Measurements from ENCODE around the gene JADE2. TPM values are rescaled to one million over a fixed set of nuclear protein-coding genes. Genes with fewer than 3 reads are reported as not detected.

The JADE2 gene
- total RNA-seq, 1 donor from 2014 or later: 16.8 TPM

GRCh38 chr5:134568337-134568700 lies 42.8 kb downstream of the JADE2 start:
- no peak overlapping the region for H3K27ac Mint-ChIP-seq (ENCODE audit: unreplicated experiment)
- peaks cover 20% of the 10 kb centered on the region for H3K36me3 Mint-ChIP-seq (ENCODE audit: low read depth)
- DNase-seq (ENCODE audit: low spot score): no peak
- H3K9me3 Mint-ChIP-seq (ENCODE audit: low read depth): no peaks in the 10 kb centered on the region
- no peaks in the 10 kb centered on the region for H3K27me3 Mint-ChIP-seq (ENCODE audit: low read depth)
- no peak overlapping the region for H3K4me3 Mint-ChIP-seq (ENCODE audit: unreplicated experiment)
- peaks cover 16% of the 10 kb centered on the region for H3K4me1 Mint-ChIP-seq (ENCODE audit: low read depth)
- no peak for TF ChIP-seq CTCF (IDR thresholded peaks at IDR 0.05)

- Mint-ChIP-seq H3K36me3 (ENCODE audit: low read depth) (peaks cover 17% of the 10 kb centered on the region), H3K9me3 (ENCODE audit: low read depth) (no peaks in the 10 kb centered on the region), H3K4me3 (ENCODE audit: unreplicated experiment) (no peak overlapping the region), H3K27me3 (ENCODE audit: low read depth) (no peaks in the 10 kb centered on the region), H3K4me1 (ENCODE audit: low read depth) (peaks cover 16% of the 10 kb centered on the region), H3K27ac (ENCODE audit: unreplicated experiment) (no peak overlapping the region)
- DNase-seq (ENCODE audit: low spot score): no peak
- TF ChIP-seq CTCF (IDR thresholded peaks at IDR 0.05): no peak
Observed at GRCh38 chr5:134568761-134569695, 43.6 kb downstream of the JADE2 start.

GRCh38 chr5:134569758-134570364 lies 44.4 kb downstream of the JADE2 start:
- H3K4me3 Mint-ChIP-seq (ENCODE audit: unreplicated experiment): no peak overlapping the region
- no peak for DNase-seq (ENCODE audit: low spot score)
- no peak for TF ChIP-seq CTCF (IDR thresholded peaks at IDR 0.05)
- H3K27me3 Mint-ChIP-seq (ENCODE audit: low read depth): no peaks in the 10 kb centered on the region
- H3K4me1 Mint-ChIP-seq (ENCODE audit: low read depth): peaks cover 16% of the 10 kb centered on the region
- H3K27ac Mint-ChIP-seq (ENCODE audit: unreplicated experiment): no peak overlapping the region
- H3K9me3 Mint-ChIP-seq (ENCODE audit: low read depth): no peaks in the 10 kb centered on the region
- peaks cover 15% of the 10 kb centered on the region for H3K36me3 Mint-ChIP-seq (ENCODE audit: low read depth)

GRCh38 chr5:134570365-134570758 lies 44.9 kb downstream of the JADE2 start:
- no peak for TF ChIP-seq CTCF (IDR thresholded peaks at IDR 0.05)
- peaks cover 16% of the 10 kb centered on the region for H3K4me1 Mint-ChIP-seq (ENCODE audit: low read depth)
- no peak overlapping the region for H3K4me3 Mint-ChIP-seq (ENCODE audit: unreplicated experiment)
- no peak for DNase-seq (ENCODE audit: low spot score)
- peaks cover 18% of the 10 kb centered on the region for H3K36me3 Mint-ChIP-seq (ENCODE audit: low read depth)
- H3K27ac Mint-ChIP-seq (ENCODE audit: unreplicated experiment): no peak overlapping the region
- no peaks in the 10 kb centered on the region for H3K9me3 Mint-ChIP-seq (ENCODE audit: low read depth)
- H3K27me3 Mint-ChIP-seq (ENCODE audit: low read depth): no peaks in the 10 kb centered on the region

- DNase-seq (ENCODE audit: low spot score): no peak
- Mint-ChIP-seq H3K27ac (ENCODE audit: unreplicated experiment) (no peak overlapping the region), H3K9me3 (ENCODE audit: low read depth) (no peaks in the 10 kb centered on the region)
Observed at GRCh38 chr5:134570886-134571285, 45.4 kb downstream of the JADE2 start.

More at GRCh38 chr5:134570886-134571285, 45.4 kb downstream of the JADE2 start:
- Mint-ChIP-seq H3K4me3 (ENCODE audit: unreplicated experiment) (no peak overlapping the region), H3K27me3 (ENCODE audit: low read depth) (no peaks in the 10 kb centered on the region), H3K36me3 (ENCODE audit: low read depth) (peaks cover 16% of the 10 kb centered on the region), H3K4me1 (ENCODE audit: low read depth) (peaks cover 16% of the 10 kb centered on the region)
- no peak for TF ChIP-seq CTCF (IDR thresholded peaks at IDR 0.05)

All from chondrocyte (in vitro differentiated cells).